Caco-2 (cell line): Measurements from ENCODE around the gene NBEAL1. TPM values are rescaled to one million over a fixed set of nuclear protein-coding genes. Genes with fewer than 3 reads are reported as not detected.
"Not testable (repeated sequence)": the region's sequence is repeated elsewhere in the genome, so short reads cannot be mapped to it uniquely, and the experiment has no call there.

Experiments
- BruUV-seq: library from RNA; stranded (reverse); fragments of 400-500 nt; replicated peaks from 2 replicates; lab custom pipeline; 2021; lab: Mats Ljungman, UMichigan
- CTCF ChIA-PET: fragments of 300-600 bp; sonication (Branson Sonifier 250); formaldehyde crosslinking; loops from one replicate; lab custom pipeline; 2022; ENCODE audit warnings: antibody characterized with exemption; lab: Charles Lee
- POLR2A ChIA-PET: fragments of 300-600 bp; sonication (Branson Sonifier 250); formaldehyde crosslinking; loops from one replicate; lab custom pipeline; 2022; ENCODE audit warnings: antibody characterized with exemption; lab: Charles Lee
- DNase-seq, 2 experiments: peaks; one replicate each; pipeline versions ENCODE4 v3.0.0 to v3.0.0-alpha.2; 2020 to 2022
- H3K27me3 ChIP-seq: replicated peaks from 2 replicates; pipeline ENCODE4 v1.6.0; 2011; ENCODE audit warnings: low read length; ENCODE audit not compliant: control insufficient read depth, insufficient read depth
- H3K36me3 ChIP-seq: 2 replicates; pipeline ENCODE4 v1.5.1; 2011; ENCODE audit warnings: low read length; ENCODE audit not compliant: control insufficient read depth, insufficient read depth
- H3K4me1 ChIP-seq: fragments of 250-450 bp; sonication (Bioruptor Pico); 2 replicates; pipeline ENCODE4 v1.5.1; 2020; ENCODE audit warnings: mild to moderate bottlenecking
- H3K4me3 ChIP-seq: 2 replicates; pipeline ENCODE4 v1.5.1; 2011; ENCODE audit warnings: low read depth, mild to moderate bottlenecking, control low read depth, low read length
- H3K9me3 ChIP-seq: fragments of 250-450 bp; sonication (Bioruptor Pico); 2 replicates; pipeline ENCODE4 v1.5.1; 2020; ENCODE audit warnings: mild to moderate bottlenecking, moderate library complexity
- H3K27ac Mint-ChIP-seq: one replicate; pipeline ENCODE4 v1.8.0; 2022; ENCODE audit warnings: mixed read lengths; ENCODE audit not compliant: unreplicated experiment
- H3K27me3 Mint-ChIP-seq: one replicate; pipeline ENCODE4 v1.8.0; 2022; ENCODE audit warnings: mixed read lengths; ENCODE audit not compliant: insufficient read depth, unreplicated experiment
- H3K36me3 Mint-ChIP-seq: one replicate; pipeline ENCODE4 v1.8.0; 2022; ENCODE audit warnings: mild to moderate bottlenecking, mixed read lengths; ENCODE audit not compliant: insufficient read depth, unreplicated experiment
- H3K4me1 Mint-ChIP-seq: one replicate; pipeline ENCODE4 v1.8.0; 2022; ENCODE audit warnings: low read depth, mixed read lengths; ENCODE audit not compliant: unreplicated experiment
- H3K4me3 Mint-ChIP-seq: one replicate; pipeline ENCODE4 v1.8.0; 2022; ENCODE audit warnings: mild to moderate bottlenecking, moderate library complexity, mixed read lengths; ENCODE audit not compliant: unreplicated experiment
- H3K9me3 Mint-ChIP-seq: one replicate; pipeline ENCODE4 v1.8.0; 2022; ENCODE audit warnings: mixed read lengths; ENCODE audit not compliant: unreplicated experiment
- intact Hi-C: fragments of 100-400 bp; cut with micrococcal nuclease; formaldehyde crosslinking; loops from one replicate; pipeline ENCODE4 v1.10.0; 2022; ENCODE audit not compliant: unreplicated experiment
- total RNA-seq: library from RNA; stranded (reverse); gene quantifications from 2 replicates; pipeline ENCODE4 v1.2.3, GENCODE V29; 2022
- TF ChIP-seq, protein P1 (sequence below), 2 experiments: fragments of 200-600 bp in 1 of 2; IDR thresholded peaks; 1 replicate in 1 of 2; 2 replicates in 1 of 2; pipeline versions ENCODE4 v1.5.1 to v1.8.0; 2011 to 2022; ENCODE audit warnings: antibody characterized with exemption in 1 of 2, control low read depth in 1 of 2, inconsistent platforms in 1 of 2, low read depth in 1 of 2, low read length in 1 of 2, mild to moderate bottlenecking in 1 of 2, moderate library complexity in 1 of 2; ENCODE audit not compliant: insufficient read depth in 1 of 2, severe bottlenecking in 1 of 2, unreplicated experiment in 1 of 2

NBEAL1 gene
- total RNA-seq, 1 experiment from 2014 or later = 44.1 TPM

DNA sequence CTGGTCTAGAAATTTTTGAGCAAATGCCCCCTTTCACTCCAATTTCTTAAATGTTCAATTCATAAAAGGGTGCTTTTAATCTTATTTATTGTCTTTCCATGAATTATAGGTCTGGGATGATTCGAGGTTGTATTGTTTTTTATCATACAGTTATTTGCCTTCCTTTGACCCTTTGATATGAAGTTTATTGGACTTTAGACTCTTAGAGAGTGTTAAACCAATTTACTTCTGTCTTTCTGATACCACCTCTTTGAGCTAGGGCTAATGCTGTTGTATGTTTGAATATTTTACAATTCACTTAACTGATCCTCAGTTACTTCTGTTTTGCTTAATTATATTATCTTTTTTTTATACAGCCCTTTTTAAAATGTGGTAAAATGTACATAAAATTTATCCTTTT lies 134.5 kb downstream of the NBEAL1 start:
- Histone ChIP-seq H3K36me3 (peaks cover 1% of the 10 kb centered on the region; the same call in 1 of the 2 replicates), H3K27me3 (no peaks in the 10 kb centered on the region), H3K4me1 (no peaks in the 10 kb centered on the region), H3K4me3 (no peak overlapping the region), H3K9me3 (no peaks in the 10 kb centered on the region)
- Mint-ChIP-seq H3K4me3 (no peak overlapping the region), H3K27ac (no peak overlapping the region), H3K9me3 (no peaks in the 10 kb centered on the region), H3K4me1 (no peaks in the 10 kb centered on the region), H3K36me3 (peaks cover 26% of the 10 kb centered on the region), H3K27me3 (no peaks in the 10 kb centered on the region)
- TF ChIP-seq, protein P1, sequence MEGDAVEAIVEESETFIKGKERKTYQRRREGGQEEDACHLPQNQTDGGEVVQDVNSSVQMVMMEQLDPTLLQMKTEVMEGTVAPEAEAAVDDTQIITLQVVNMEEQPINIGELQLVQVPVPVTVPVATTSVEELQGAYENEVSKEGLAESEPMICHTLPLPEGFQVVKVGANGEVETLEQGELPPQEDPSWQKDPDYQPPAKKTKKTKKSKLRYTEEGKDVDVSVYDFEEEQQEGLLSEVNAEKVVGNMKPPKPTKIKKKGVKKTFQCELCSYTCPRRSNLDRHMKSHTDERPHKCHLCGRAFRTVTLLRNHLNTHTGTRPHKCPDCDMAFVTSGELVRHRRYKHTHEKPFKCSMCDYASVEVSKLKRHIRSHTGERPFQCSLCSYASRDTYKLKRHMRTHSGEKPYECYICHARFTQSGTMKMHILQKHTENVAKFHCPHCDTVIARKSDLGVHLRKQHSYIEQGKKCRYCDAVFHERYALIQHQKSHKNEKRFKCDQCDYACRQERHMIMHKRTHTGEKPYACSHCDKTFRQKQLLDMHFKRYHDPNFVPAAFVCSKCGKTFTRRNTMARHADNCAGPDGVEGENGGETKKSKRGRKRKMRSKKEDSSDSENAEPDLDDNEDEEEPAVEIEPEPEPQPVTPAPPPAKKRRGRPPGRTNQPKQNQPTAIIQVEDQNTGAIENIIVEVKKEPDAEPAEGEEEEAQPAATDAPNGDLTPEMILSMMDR (IDR thresholded peaks at IDR 0.05; ENCODE audit: insufficient read depth in 1 of 2, low read depth in 1 of 2, low read length in 1 of 2, severe bottlenecking in 1 of 2, unreplicated experiment in 1 of 2) = no peak
- BruUV-seq = no TSS peak
- intact Hi-C loops = no loop called here
- POLR2A ChIA-PET = no interaction called here
- CTCF ChIA-PET = no interaction called here
- no peak for DNase-seq

DNA sequence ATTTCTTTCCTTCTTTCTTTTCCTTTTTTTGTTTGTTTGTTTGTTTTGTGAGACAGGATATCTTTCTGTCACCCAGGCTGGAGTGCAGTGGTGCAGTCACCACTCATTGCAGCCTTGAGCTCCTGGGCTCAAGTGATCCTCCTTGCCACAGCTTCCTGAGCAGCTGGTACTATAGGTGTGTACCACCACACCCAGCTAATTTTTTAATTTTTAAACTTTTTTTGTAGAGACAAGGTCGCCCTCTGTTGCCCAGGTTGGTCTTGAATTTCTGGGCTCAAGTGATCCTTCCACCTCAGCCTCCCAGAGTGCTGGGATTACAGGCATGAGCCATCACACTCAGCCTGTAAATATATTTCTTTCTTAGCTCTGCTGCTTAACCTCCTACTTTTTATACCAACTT lies 140.7 kb downstream of the NBEAL1 start:
- CTCF ChIA-PET = interaction anchor here (0.6 kb wide), 1 partner anchor 230 kb away, joined by 3 read pairs; no protein-coding TSS in a partner anchor
- intact Hi-C loops = no loop called here
- Histone ChIP-seq H3K27me3 (no peaks in the 10 kb centered on the region), H3K36me3 (no peaks in the 10 kb centered on the region), H3K4me3 (no peak overlapping the region), H3K9me3 (no peaks in the 10 kb centered on the region), H3K4me1 (no peaks in the 10 kb centered on the region)
- H3K36me3 Mint-ChIP-seq = peaks cover 45% of the 10 kb centered on the region
- no TSS peak for BruUV-seq
- H3K4me1 Mint-ChIP-seq = no peaks in the 10 kb centered on the region
- H3K4me3 Mint-ChIP-seq = no peak overlapping the region
- no peak overlapping the region for H3K27ac Mint-ChIP-seq
- DNase-seq = no peak
- TF ChIP-seq, protein P1 (IDR thresholded peaks at IDR 0.05; ENCODE audit: insufficient read depth in 1 of 2, low read depth in 1 of 2, low read length in 1 of 2, severe bottlenecking in 1 of 2, unreplicated experiment in 1 of 2) = no peak
- H3K27me3 Mint-ChIP-seq = no peaks in the 10 kb centered on the region
- H3K9me3 Mint-ChIP-seq = no peaks in the 10 kb centered on the region
- POLR2A ChIA-PET = no interaction called here

GRCh38 chr2:203162722-203163121 lies 148.0 kb downstream of the NBEAL1 start:
- intact Hi-C loops, H3K4me3 ChIP-seq, POLR2A ChIA-PET, H3K27ac Mint-ChIP-seq, H3K27me3 Mint-ChIP-seq, CTCF ChIA-PET, H3K9me3 ChIP-seq, BruUV-seq, H3K27me3 ChIP-seq, H3K4me3 Mint-ChIP-seq, H3K4me1 ChIP-seq, DNase-seq, H3K36me3 ChIP-seq, H3K9me3 Mint-ChIP-seq, H3K4me1 Mint-ChIP-seq: not testable (repeated sequence)
- H3K36me3 Mint-ChIP-seq = peaks cover 51% of the 10 kb centered on the region
